Prostate gland (tissue), 2 donors: ENCODE measurements around the gene ANKRD16.

ENCODE experiments used
- POLR2A ChIP-seq: fragments of 450-650 bp; IDR thresholded peaks from one replicate; pipeline ENCODE4 v1.6.1; 2016; ENCODE audit warnings: antibody characterized with exemption, mild to moderate bottlenecking
- POLR2AphosphoS5 ChIP-seq: sonication (generic); formaldehyde crosslinking; IDR thresholded peaks from one replicate; pipeline ENCODE4 v1.6.1; 2017; ENCODE audit warnings: antibody characterized with exemption
- TF ChIP-seq, protein P1 (sequence below), 4 experiments: fragments of 200-600 bp in 2 of 4; fragments of 450-650 bp in 2 of 4; sonication (generic) in 2 of 4; IDR thresholded peaks; 1 replicate in 3 of 4; 2 replicates in 1 of 4; pipeline ENCODE4 v1.5.1; 2016 to 2019; ENCODE audit warnings: antibody characterized with exemption in 4 of 4, mild to moderate bottlenecking in 2 of 4, moderate library complexity in 2 of 4

GRCh38 chr10:5871596-5871995, 18.1 kb downstream of the ANKRD16 start:
- TF ChIP-seq, protein P1, sequence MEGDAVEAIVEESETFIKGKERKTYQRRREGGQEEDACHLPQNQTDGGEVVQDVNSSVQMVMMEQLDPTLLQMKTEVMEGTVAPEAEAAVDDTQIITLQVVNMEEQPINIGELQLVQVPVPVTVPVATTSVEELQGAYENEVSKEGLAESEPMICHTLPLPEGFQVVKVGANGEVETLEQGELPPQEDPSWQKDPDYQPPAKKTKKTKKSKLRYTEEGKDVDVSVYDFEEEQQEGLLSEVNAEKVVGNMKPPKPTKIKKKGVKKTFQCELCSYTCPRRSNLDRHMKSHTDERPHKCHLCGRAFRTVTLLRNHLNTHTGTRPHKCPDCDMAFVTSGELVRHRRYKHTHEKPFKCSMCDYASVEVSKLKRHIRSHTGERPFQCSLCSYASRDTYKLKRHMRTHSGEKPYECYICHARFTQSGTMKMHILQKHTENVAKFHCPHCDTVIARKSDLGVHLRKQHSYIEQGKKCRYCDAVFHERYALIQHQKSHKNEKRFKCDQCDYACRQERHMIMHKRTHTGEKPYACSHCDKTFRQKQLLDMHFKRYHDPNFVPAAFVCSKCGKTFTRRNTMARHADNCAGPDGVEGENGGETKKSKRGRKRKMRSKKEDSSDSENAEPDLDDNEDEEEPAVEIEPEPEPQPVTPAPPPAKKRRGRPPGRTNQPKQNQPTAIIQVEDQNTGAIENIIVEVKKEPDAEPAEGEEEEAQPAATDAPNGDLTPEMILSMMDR (IDR thresholded peaks at IDR 0.05), result no peak
- TF ChIP-seq POLR2A (no peak), POLR2AphosphoS5 (no peak)
